A673 (cell line): ENCODE measurements around the gene PPP2R2D.

Experiments used
- EZH2 ChIP-seq: fragments of 200-600 bp; sonication (generic); IDR thresholded peaks from 2 replicates; pipeline ENCODE4 v1.6.1; 2017; ENCODE audit warnings: borderline replicate concordance, low read depth, mild to moderate bottlenecking, mixed read lengths, antibody characterized with exemption, low read length; ENCODE audit not compliant: poor library complexity, severe bottlenecking
- TF ChIP-seq, protein P1 (sequence below): fragments of 300-800, 200-600 bp; sonication (generic); conservative IDR thresholded peaks from 2 replicates; pipeline ENCODE4 v1.5.1; 2017; ENCODE audit warnings: low read depth, mild to moderate bottlenecking, antibody characterized with exemption, low read length, moderate library complexity, mixed read lengths

GRCh38 chr10:131920151-131920550, 19.3 kb downstream of the PPP2R2D start:
- TF ChIP-seq, protein P1, sequence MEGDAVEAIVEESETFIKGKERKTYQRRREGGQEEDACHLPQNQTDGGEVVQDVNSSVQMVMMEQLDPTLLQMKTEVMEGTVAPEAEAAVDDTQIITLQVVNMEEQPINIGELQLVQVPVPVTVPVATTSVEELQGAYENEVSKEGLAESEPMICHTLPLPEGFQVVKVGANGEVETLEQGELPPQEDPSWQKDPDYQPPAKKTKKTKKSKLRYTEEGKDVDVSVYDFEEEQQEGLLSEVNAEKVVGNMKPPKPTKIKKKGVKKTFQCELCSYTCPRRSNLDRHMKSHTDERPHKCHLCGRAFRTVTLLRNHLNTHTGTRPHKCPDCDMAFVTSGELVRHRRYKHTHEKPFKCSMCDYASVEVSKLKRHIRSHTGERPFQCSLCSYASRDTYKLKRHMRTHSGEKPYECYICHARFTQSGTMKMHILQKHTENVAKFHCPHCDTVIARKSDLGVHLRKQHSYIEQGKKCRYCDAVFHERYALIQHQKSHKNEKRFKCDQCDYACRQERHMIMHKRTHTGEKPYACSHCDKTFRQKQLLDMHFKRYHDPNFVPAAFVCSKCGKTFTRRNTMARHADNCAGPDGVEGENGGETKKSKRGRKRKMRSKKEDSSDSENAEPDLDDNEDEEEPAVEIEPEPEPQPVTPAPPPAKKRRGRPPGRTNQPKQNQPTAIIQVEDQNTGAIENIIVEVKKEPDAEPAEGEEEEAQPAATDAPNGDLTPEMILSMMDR, result no peak
- no peak for TF ChIP-seq EZH2
